Activated naive CD8-positive, alpha-beta T cell (primary cell): ENCODE results near the gene SNAPC4.
A peak's percentile ranks its signal among the peaks of the same experiment; 100 is the strongest.

Experiments used
- H3K27ac Mint-ChIP-seq: one replicate; pipeline ENCODE4 v1.8.0; 2021; ENCODE audit warnings: mixed read lengths
- H3K27me3 Mint-ChIP-seq: one replicate; pipeline ENCODE4 v1.8.0; 2021; ENCODE audit warnings: mixed read lengths
- H3K36me3 Mint-ChIP-seq: one replicate; pipeline ENCODE4 v1.8.0; 2021; ENCODE audit warnings: mixed read lengths
- H3K4me1 Mint-ChIP-seq: one replicate; pipeline ENCODE4 v1.8.0; 2021; ENCODE audit warnings: low read depth, mixed read lengths
- H3K4me3 Mint-ChIP-seq: one replicate; pipeline ENCODE4 v1.8.0; 2021; ENCODE audit warnings: mild to moderate bottlenecking, mixed read lengths
- H3K9me3 Mint-ChIP-seq: one replicate; pipeline ENCODE4 v1.8.0; 2021; ENCODE audit warnings: low read depth, mixed read lengths

Gene SNAPC4

GRCh38 chr9:136393531-136393930 lies 6.4 kb downstream of the SNAPC4 start:
- H3K9me3 Mint-ChIP-seq = no peaks in the 10 kb centered on the region
- peaks cover 4% of the 10 kb centered on the region for H3K4me1 Mint-ChIP-seq
- H3K36me3 Mint-ChIP-seq = peaks cover 5% of the 10 kb centered on the region
- no peak overlapping the region for H3K4me3 Mint-ChIP-seq
- H3K27me3 Mint-ChIP-seq = no peaks in the 10 kb centered on the region
- no peak overlapping the region for H3K27ac Mint-ChIP-seq

GRCh38 chr9:136392538-136393449 lies 7.2 kb downstream of the SNAPC4 start:
- Mint-ChIP-seq H3K9me3 (no peaks in the 10 kb centered on the region), H3K27me3 (no peaks in the 10 kb centered on the region), H3K27ac (no peak overlapping the region), H3K36me3 (peaks cover 7% of the 10 kb centered on the region), H3K4me1 (no peaks in the 10 kb centered on the region), H3K4me3 (no peak overlapping the region)

GRCh38 chr9:136391737-136392537 lies 8.0 kb downstream of the SNAPC4 start:
- H3K4me1 Mint-ChIP-seq = no peaks in the 10 kb centered on the region
- H3K27me3 Mint-ChIP-seq = no peaks in the 10 kb centered on the region
- no peak overlapping the region for H3K4me3 Mint-ChIP-seq
- no peak overlapping the region for H3K27ac Mint-ChIP-seq
- no peaks in the 10 kb centered on the region for H3K9me3 Mint-ChIP-seq
- H3K36me3 Mint-ChIP-seq = peaks cover 10% of the 10 kb centered on the region

- H3K36me3 Mint-ChIP-seq = peaks cover 17% of the 10 kb centered on the region
- peaks cover 19% of the 10 kb centered on the region for H3K4me1 Mint-ChIP-seq
- H3K27me3 Mint-ChIP-seq = no peaks in the 10 kb centered on the region
- H3K27ac Mint-ChIP-seq = no peak overlapping the region
- H3K4me3 Mint-ChIP-seq = no peak overlapping the region
- H3K9me3 Mint-ChIP-seq = no peaks in the 10 kb centered on the region
Measured at GRCh38 chr9:136389396-136389795, 10.6 kb downstream of the SNAPC4 start.

- no peaks in the 10 kb centered on the region for H3K27me3 Mint-ChIP-seq
- H3K9me3 Mint-ChIP-seq = no peaks in the 10 kb centered on the region
- H3K36me3 Mint-ChIP-seq = peaks cover 20% of the 10 kb centered on the region
- no peak overlapping the region for H3K27ac Mint-ChIP-seq
- peaks cover 19% of the 10 kb centered on the region for H3K4me1 Mint-ChIP-seq
- H3K4me3 Mint-ChIP-seq = no peak overlapping the region
Measured at GRCh38 chr9:136387217-136387616, 12.8 kb downstream of the SNAPC4 start.

GRCh38 chr9:136386018-136386417 lies 14.0 kb downstream of the SNAPC4 start:
- Mint-ChIP-seq H3K36me3 (peaks cover 16% of the 10 kb centered on the region), H3K27me3 (no peaks in the 10 kb centered on the region), H3K4me1 (peaks cover 19% of the 10 kb centered on the region), H3K4me3 (no peak overlapping the region), H3K9me3 (no peaks in the 10 kb centered on the region), H3K27ac (no peak overlapping the region)

GRCh38 chr9:136385015-136385414 lies 15.0 kb downstream of the SNAPC4 start:
- H3K27me3 Mint-ChIP-seq = no peaks in the 10 kb centered on the region
- H3K36me3 Mint-ChIP-seq = peaks cover 16% of the 10 kb centered on the region
- peak overlapping the region; percentile 25 for H3K4me3 Mint-ChIP-seq
- peak overlapping the region; percentile 43 for H3K27ac Mint-ChIP-seq
- peaks cover 19% of the 10 kb centered on the region for H3K4me1 Mint-ChIP-seq
- no peaks in the 10 kb centered on the region for H3K9me3 Mint-ChIP-seq

GRCh38 chr9:136383436-136383835 lies 16.5 kb downstream of the SNAPC4 start:
- peaks cover 14% of the 10 kb centered on the region for H3K36me3 Mint-ChIP-seq
- no peaks in the 10 kb centered on the region for H3K27me3 Mint-ChIP-seq
- H3K4me1 Mint-ChIP-seq = peaks cover 19% of the 10 kb centered on the region
- H3K27ac Mint-ChIP-seq = no peak overlapping the region
- no peak overlapping the region for H3K4me3 Mint-ChIP-seq
- no peaks in the 10 kb centered on the region for H3K9me3 Mint-ChIP-seq

- Mint-ChIP-seq H3K9me3 (no peaks in the 10 kb centered on the region), H3K27ac (no peak overlapping the region), H3K27me3 (no peaks in the 10 kb centered on the region), H3K36me3 (peaks cover 10% of the 10 kb centered on the region), H3K4me1 (peaks cover 19% of the 10 kb centered on the region), H3K4me3 (no peak overlapping the region)
Measured at GRCh38 chr9:136381966-136382513, 17.9 kb downstream of the SNAPC4 start.

GRCh38 chr9:136381311-136381710 lies 18.7 kb downstream of the SNAPC4 start:
- no peaks in the 10 kb centered on the region for H3K9me3 Mint-ChIP-seq
- H3K36me3 Mint-ChIP-seq = peaks cover 10% of the 10 kb centered on the region
- peaks cover 19% of the 10 kb centered on the region for H3K4me1 Mint-ChIP-seq
- H3K4me3 Mint-ChIP-seq = no peak overlapping the region
- no peak overlapping the region for H3K27ac Mint-ChIP-seq
- H3K27me3 Mint-ChIP-seq = no peaks in the 10 kb centered on the region

GRCh38 chr9:136380381-136380780 lies 19.6 kb downstream of the SNAPC4 start:
- peaks cover 10% of the 10 kb centered on the region for H3K36me3 Mint-ChIP-seq
- no peaks in the 10 kb centered on the region for H3K9me3 Mint-ChIP-seq
- peaks cover 9% of the 10 kb centered on the region for H3K4me1 Mint-ChIP-seq
- no peaks in the 10 kb centered on the region for H3K27me3 Mint-ChIP-seq
- H3K27ac Mint-ChIP-seq = no peak overlapping the region
- H3K4me3 Mint-ChIP-seq = no peak overlapping the region

- peaks cover 7% of the 10 kb centered on the region for H3K36me3 Mint-ChIP-seq
- H3K27me3 Mint-ChIP-seq = no peaks in the 10 kb centered on the region
- no peaks in the 10 kb centered on the region for H3K9me3 Mint-ChIP-seq
- no peak overlapping the region for H3K27ac Mint-ChIP-seq
- H3K4me1 Mint-ChIP-seq = peaks cover 4% of the 10 kb centered on the region
- H3K4me3 Mint-ChIP-seq = no peak overlapping the region
Measured at GRCh38 chr9:136379891-136380290, 20.1 kb downstream of the SNAPC4 start.

GRCh38 chr9:136379401-136379800 lies 20.6 kb downstream of the SNAPC4 start:
- Mint-ChIP-seq H3K4me1 (peaks cover 3% of the 10 kb centered on the region), H3K4me3 (no peak overlapping the region), H3K9me3 (no peaks in the 10 kb centered on the region), H3K36me3 (peaks cover 2% of the 10 kb centered on the region), H3K27me3 (no peaks in the 10 kb centered on the region), H3K27ac (no peak overlapping the region)

- Mint-ChIP-seq H3K4me1 (peaks cover 4% of the 10 kb centered on the region), H3K9me3 (no peaks in the 10 kb centered on the region), H3K4me3 (no peak overlapping the region), H3K27me3 (no peaks in the 10 kb centered on the region), H3K36me3 (peaks cover 2% of the 10 kb centered on the region), H3K27ac (no peak overlapping the region)
Measured at GRCh38 chr9:136379003-136379287, 21.0 kb downstream of the SNAPC4 start.
